Smooth muscle cell (in vitro differentiated cells): ENCODE results near the gene MLKL. TPM values are rescaled to one million over a fixed set of nuclear protein-coding genes. Genes with fewer than 3 reads are reported as not detected.

Source experiments
- DNase-seq: peaks from one replicate; lab custom pipeline; 2025; ENCODE audit not compliant: unreplicated experiment; lab: John Stamatoyannopoulos, UW
- H2AFZ ChIP-seq: fragments of 200-600 bp; sonication (generic); 2 replicates; pipeline ENCODE4 v1.6.0; 2016; ENCODE audit warnings: antibody characterized with exemption, low read depth, mild to moderate bottlenecking
- H3F3A ChIP-seq: fragments of 200-600 bp; sonication (generic); 2 replicates; pipeline ENCODE4 v1.6.0; 2017; ENCODE audit warnings: antibody characterized with exemption, low read depth
- H3K27ac ChIP-seq: fragments of 200-600 bp; sonication (generic); 2 replicates; pipeline ENCODE4 v1.5.1; 2016; ENCODE audit warnings: low read depth, mild to moderate bottlenecking
- H3K27me3 ChIP-seq: fragments of 200-600 bp; sonication (generic); 2 replicates; pipeline ENCODE4 v1.6.1; 2016; ENCODE audit warnings: low read depth, mild to moderate bottlenecking
- H3K36me3 ChIP-seq: fragments of 200-600 bp; sonication (generic); 2 replicates; pipeline ENCODE4 v1.5.1; 2016; ENCODE audit warnings: low read depth
- H3K4me1 ChIP-seq: fragments of 200-600 bp; sonication (generic); 2 replicates; pipeline ENCODE4 v1.5.1; 2016; ENCODE audit warnings: low read depth
- H3K4me2 ChIP-seq: fragments of 200-600 bp; sonication (generic); 2 replicates; pipeline ENCODE4 v1.6.0; 2016; ENCODE audit warnings: mild to moderate bottlenecking
- H3K4me3 ChIP-seq: fragments of 200-600 bp; sonication (generic); 2 replicates; pipeline ENCODE4 v1.5.1; 2016; ENCODE audit warnings: mild to moderate bottlenecking
- H3K79me2 ChIP-seq: fragments of 200-600 bp; sonication (generic); 2 replicates; pipeline ENCODE4 v1.6.0; 2016; ENCODE audit warnings: low read depth, mild to moderate bottlenecking
- H3K9ac ChIP-seq: fragments of 200-600 bp; sonication (generic); 2 replicates; pipeline ENCODE4 v1.6.0; 2016; ENCODE audit warnings: low read depth
- H3K9me3 ChIP-seq: fragments of 200-600 bp; sonication (generic); replicated peaks from 2 replicates; pipeline ENCODE4 v1.5.1; 2016; ENCODE audit warnings: low read depth
- H4K20me1 ChIP-seq: fragments of 200-600 bp; sonication (generic); 2 replicates; pipeline ENCODE4 v1.6.0; 2016; ENCODE audit warnings: low read depth
- CTCF ChIP-seq: fragments of 200-600 bp; sonication (generic); IDR thresholded peaks from 2 replicates; pipeline ENCODE4 v1.5.1; 2017; ENCODE audit warnings: borderline replicate concordance, mild to moderate bottlenecking, antibody characterized with exemption; ENCODE audit not compliant: insufficient read depth, poor library complexity, severe bottlenecking
- WGBS: methylation state at CpG from one replicate; pipeline ENCODE4 v1.1.7; 2016; ENCODE audit warnings: low lambda C conversion rate; 5-methylcytosine and 5-hydroxymethylcytosine counted together
- polyA plus RNA-seq: library from polyadenylated mRNA; unstranded; fragments of >200 nt; fragmentation: Nextera tagmentation; extraction: Ambion mirVana; gene quantifications from 2 replicates; pipeline ENCODE4 v1.2.1, GENCODE V29; 2016
- total RNA-seq: library from RNA; depleted of rRNA; stranded (reverse); fragments of >200 nt; gene quantifications from 2 replicates; pipeline ENCODE4 v1.2.3, GENCODE V29; 2014

The MLKL gene
- total and polyA plus RNA-seq, 2 experiments from 2014 or later = 4.3 to 4.6 TPM

- Histone ChIP-seq H3K4me2 (no peak overlapping the region), H3K9ac (no peak overlapping the region), H4K20me1 (no peaks in the 10 kb centered on the region), H3F3A (no peaks in the 10 kb centered on the region), H3K4me3 (no peak overlapping the region), H3K27ac (no peak overlapping the region), H3K79me2 (no peaks in the 10 kb centered on the region), H2AFZ (no peak overlapping the region), H3K4me1 (peaks cover 6% of the 10 kb centered on the region), H3K9me3 (no peaks in the 10 kb centered on the region), H3K36me3 (no peaks in the 10 kb centered on the region), H3K27me3 (no peaks in the 10 kb centered on the region)
- TF ChIP-seq CTCF = no peak
- WGBS = 91% methylated on average over 4 of the region's 4 CpGs
- no peak for DNase-seq
Observed at GRCh38 chr16:74744566-74744965, 43.9 kb upstream of the MLKL start.

- Histone ChIP-seq H3K9ac (no peak overlapping the region), H3K79me2 (no peaks in the 10 kb centered on the region), H2AFZ (peak overlapping the region; percentile 70), H3F3A (no peaks in the 10 kb centered on the region), H3K4me3 (no peak overlapping the region), H3K27ac (no peak overlapping the region), H3K36me3 (no peaks in the 10 kb centered on the region), H3K4me1 (no peaks in the 10 kb centered on the region), H3K9me3 (no peaks in the 10 kb centered on the region), H3K4me2 (peak overlapping the region; percentile 67), H4K20me1 (no peaks in the 10 kb centered on the region), H3K27me3 (no peaks in the 10 kb centered on the region)
- 56% methylated on average over 15 of the region's 15 CpGs for WGBS
- no peak for DNase-seq
- no peak for TF ChIP-seq CTCF
Observed at GRCh38 chr16:74743668-74744299, 43.1 kb upstream of the MLKL start.

- no peaks in the 10 kb centered on the region for H3K4me1 ChIP-seq
- H3F3A ChIP-seq = no peaks in the 10 kb centered on the region
- H4K20me1 ChIP-seq = no peaks in the 10 kb centered on the region
- H3K79me2 ChIP-seq = no peaks in the 10 kb centered on the region
- no peak overlapping the region for H3K9ac ChIP-seq
- no peak for TF ChIP-seq CTCF
- H3K27me3 ChIP-seq = no peaks in the 10 kb centered on the region
- no peaks in the 10 kb centered on the region for H3K9me3 ChIP-seq
- peak overlapping the region; percentile 1 for H3K27ac ChIP-seq
- peak overlapping the region; percentile 67 for H3K4me2 ChIP-seq
- H3K36me3 ChIP-seq = no peaks in the 10 kb centered on the region
- DNase-seq = no peak
- 55% methylated on average over 8 of the region's 8 CpGs for WGBS
- H2AFZ ChIP-seq = peak overlapping the region; percentile 70
- H3K4me3 ChIP-seq = no peak overlapping the region
Observed at GRCh38 chr16:74743045-74743667, 42.5 kb upstream of the MLKL start.
